HFF-Myc (cell line): ENCODE data around the gene NHLRC2.

ENCODE experiments used
- DNase-seq: peaks from one replicate; pipeline ENCODE4 v3.0.0-alpha.2; 2011; ENCODE audit warnings: low read depth; ENCODE audit errors: extremely low read depth
- H3K4me3 ChIP-seq: replicated peaks from 2 replicates; pipeline ENCODE4 v1.5.1; 2011; ENCODE audit warnings: low read depth, mild to moderate bottlenecking, control low read depth, low read length
- TF ChIP-seq, protein P1 (sequence below): IDR thresholded peaks from 2 replicates; pipeline ENCODE4 v1.5.1; 2012; ENCODE audit warnings: mild to moderate bottlenecking, low read depth, low read length, control low read depth; ENCODE audit errors: missing control alignments

The NHLRC2 gene

DNA sequence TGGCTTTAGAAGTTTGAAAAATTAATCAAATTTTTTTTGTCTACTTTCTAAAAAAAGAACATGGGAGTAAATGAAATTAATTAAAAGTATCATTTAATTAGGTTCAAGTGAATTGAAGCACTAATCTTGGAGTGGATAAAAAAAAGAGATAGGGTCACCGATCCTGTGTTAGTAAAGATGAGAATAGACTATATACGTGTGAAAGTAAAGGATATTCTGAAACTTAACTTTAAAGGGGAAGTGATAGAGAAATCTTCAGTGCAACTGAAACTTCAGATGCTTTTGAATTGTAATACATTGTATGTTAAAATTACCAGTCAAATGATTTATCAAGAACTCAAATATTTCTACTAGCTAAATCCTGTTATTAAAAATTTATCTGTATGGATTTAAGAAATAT lies 4.8 kb downstream of the NHLRC2 start:
- no peak for DNase-seq
- no peak overlapping the region for H3K4me3 ChIP-seq
- TF ChIP-seq, protein P1, sequence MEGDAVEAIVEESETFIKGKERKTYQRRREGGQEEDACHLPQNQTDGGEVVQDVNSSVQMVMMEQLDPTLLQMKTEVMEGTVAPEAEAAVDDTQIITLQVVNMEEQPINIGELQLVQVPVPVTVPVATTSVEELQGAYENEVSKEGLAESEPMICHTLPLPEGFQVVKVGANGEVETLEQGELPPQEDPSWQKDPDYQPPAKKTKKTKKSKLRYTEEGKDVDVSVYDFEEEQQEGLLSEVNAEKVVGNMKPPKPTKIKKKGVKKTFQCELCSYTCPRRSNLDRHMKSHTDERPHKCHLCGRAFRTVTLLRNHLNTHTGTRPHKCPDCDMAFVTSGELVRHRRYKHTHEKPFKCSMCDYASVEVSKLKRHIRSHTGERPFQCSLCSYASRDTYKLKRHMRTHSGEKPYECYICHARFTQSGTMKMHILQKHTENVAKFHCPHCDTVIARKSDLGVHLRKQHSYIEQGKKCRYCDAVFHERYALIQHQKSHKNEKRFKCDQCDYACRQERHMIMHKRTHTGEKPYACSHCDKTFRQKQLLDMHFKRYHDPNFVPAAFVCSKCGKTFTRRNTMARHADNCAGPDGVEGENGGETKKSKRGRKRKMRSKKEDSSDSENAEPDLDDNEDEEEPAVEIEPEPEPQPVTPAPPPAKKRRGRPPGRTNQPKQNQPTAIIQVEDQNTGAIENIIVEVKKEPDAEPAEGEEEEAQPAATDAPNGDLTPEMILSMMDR = no peak

DNA sequence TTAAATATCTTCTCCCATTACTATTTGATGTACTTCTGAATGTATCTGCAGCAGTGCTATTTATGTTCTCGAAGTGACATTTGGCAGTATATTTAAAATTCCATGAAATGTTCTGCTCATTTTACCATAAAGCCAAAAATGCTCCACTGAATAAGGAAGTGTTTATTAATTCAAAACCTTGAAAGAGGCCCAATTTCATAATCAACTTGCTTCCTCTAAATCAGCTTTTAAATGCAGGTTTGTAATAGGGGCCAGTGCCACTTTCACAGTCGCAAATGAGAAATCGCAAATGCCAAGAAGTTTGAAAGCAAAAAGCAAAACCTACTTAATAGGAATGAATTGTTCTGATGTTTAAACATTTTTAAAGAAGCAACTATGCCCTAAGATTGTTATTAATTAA lies 11.4 kb downstream of the NHLRC2 start:
- TF ChIP-seq, protein P1 = no peak
- no peak overlapping the region for H3K4me3 ChIP-seq
- no peak for DNase-seq

DNA sequence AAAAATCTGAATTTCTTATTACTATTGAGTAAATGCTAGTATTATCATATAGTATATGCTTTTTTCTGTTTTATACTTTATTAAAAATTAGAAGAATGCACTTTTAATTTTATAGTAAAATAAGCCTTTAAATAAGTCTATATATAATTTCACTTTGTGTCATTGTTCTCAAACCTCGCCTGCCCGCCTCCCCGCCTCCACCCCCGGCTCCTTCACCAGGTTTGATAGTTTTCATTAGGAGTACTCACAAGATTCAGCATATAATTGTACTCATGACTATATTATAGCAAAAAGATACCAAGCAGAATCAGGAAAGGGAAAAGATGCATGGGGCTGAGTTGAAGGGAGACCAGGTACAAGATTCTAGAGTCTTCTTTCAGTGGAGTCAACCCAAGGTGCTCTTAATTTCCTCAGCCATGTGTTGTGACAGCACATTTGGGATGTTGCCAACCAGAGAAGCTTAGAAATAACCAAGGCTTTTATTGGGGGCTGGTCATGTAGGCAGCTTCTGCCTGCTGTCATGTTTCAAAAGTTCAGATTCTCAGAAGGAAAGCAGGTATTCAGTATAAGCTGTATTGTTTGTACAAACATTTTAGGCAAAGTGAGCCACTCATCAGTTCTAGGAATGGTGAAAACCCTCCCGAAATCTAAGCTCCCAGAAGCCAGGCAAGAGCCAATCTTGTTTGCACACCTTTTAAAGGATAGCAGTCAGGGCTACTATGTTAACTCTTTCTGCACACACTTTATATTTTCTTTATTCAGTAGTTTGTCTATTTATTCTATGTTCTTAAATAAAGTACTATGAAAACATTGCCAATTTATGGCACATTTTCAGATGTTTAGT lies 12.3 kb downstream of the NHLRC2 start:
- H3K4me3 ChIP-seq = no peak overlapping the region
- TF ChIP-seq, protein P1 = no peak
- DNase-seq = no peak

DNA sequence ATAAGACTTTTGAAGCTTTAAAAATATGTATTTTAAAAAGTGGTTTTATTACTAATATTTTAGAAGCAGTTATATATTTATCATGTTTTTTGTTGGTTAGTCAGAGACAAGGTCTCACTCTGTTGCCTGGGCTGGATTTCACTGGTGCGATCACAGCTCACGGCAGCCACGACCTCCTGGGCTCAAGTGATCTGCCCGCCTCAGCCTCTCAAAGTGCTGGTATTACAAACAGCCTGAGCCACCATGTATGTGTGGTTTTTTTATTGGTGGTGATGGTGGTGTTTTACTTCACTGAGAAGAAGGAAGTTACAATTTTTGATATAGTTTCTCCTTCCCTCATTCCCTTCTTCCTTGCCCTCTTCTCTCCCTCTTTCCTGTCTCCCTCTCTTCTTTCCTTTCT lies 13.4 kb downstream of the NHLRC2 start:
- no peak for DNase-seq
- H3K4me3 ChIP-seq = no peak overlapping the region
- TF ChIP-seq, protein P1 = no peak

DNA sequence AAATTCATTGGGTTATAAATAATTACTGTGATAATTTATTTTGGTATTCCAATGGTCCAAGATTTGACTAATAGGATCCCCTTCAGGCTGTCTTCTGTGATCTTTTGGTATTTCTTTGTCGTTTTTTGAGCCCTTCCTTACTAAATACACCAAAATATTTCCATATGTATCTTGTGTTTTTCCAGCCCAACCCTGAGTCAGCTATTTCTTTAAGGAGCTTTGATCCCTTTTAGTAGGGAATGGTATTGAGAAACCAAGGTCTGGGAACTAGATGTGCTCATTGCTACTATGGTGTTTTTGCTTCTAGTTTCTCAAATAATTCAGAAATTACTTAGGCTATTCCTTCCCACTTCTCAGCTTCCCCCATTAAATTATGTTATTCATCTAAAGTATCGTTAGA lies 15.3 kb downstream of the NHLRC2 start:
- TF ChIP-seq, protein P1 = no peak
- no peak overlapping the region for H3K4me3 ChIP-seq
- DNase-seq = no peak

DNA sequence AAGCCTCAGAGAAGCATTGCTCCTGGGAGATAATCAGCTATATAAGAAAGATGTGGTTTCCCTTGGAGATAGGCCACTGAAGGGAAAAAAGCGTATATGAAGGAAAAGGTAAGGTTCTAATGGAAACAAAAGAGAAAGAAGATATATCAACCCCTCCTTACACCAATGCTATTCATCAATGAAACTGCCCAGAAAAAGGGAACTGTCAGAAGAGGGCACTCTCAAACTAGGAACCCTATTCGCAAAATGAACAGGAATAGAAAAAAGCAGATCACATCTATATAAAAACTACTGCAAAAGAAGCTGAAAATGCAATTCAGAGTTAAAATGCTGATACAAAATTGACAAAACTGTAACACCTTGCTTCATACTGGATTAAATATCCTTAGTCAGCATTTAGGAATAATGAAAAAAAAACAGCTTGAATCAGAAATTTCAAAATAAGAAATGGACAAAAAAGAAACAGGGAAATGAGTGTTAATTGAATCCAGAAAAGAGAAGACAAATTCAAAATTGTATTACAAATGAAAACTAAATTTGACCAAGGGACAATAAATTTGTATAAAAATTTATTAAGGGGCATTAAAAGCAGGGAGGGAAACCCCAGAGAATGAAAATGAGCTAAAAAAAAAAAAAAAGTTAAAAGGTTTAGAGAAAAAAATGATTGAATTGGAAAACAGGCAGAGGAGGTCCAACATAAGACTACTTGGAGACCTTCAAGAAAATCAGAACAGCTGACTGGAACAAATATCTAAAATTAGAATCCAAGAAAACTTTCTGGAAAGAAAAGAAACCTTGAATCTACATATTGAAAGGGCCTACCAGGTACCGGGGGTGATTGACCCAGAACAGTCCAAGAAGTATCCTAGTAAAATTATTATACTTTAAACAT lies 17.9 kb downstream of the NHLRC2 start:
- TF ChIP-seq, protein P1 = no peak
- DNase-seq = no peak
- H3K4me3 ChIP-seq = no peak overlapping the region
